KMS-11 (cell line): ENCODE measurements around the gene ALDH16A1.

Source experiments
- H2AFZ ChIP-seq: fragments of 200-600 bp; sonication (generic); 2 replicates; pipeline ENCODE4 v1.6.1; 2016; ENCODE audit warnings: antibody characterized with exemption, mixed run types, low read depth
- H3K27ac ChIP-seq: fragments of 200-600 bp; sonication (generic); 2 replicates; pipeline ENCODE4 v1.6.1; 2016; ENCODE audit warnings: mild to moderate bottlenecking, mixed run types
- H3K27me3 ChIP-seq: fragments of 200-600 bp; sonication (generic); 2 replicates; pipeline ENCODE4 v1.6.1; 2017; ENCODE audit warnings: mild to moderate bottlenecking, low read depth, mixed run types, moderate library complexity; ENCODE audit not compliant: insufficient read depth
- H3K36me3 ChIP-seq: fragments of 200-600 bp; sonication (generic); 2 replicates; pipeline ENCODE4 v1.6.1; 2017; ENCODE audit warnings: mild to moderate bottlenecking, mixed run types; ENCODE audit not compliant: insufficient read depth
- H3K4me1 ChIP-seq: fragments of 200-600 bp; sonication (generic); 2 replicates; pipeline ENCODE4 v1.6.1; 2016; ENCODE audit warnings: mild to moderate bottlenecking, low read depth, mixed run types; ENCODE audit not compliant: poor library complexity, severe bottlenecking
- H3K4me2 ChIP-seq: fragments of 200-600 bp; sonication (generic); 2 replicates; pipeline ENCODE4 v1.7.0; 2016; ENCODE audit warnings: mild to moderate bottlenecking, mixed run types
- H3K4me3 ChIP-seq: fragments of 200-600 bp; sonication (generic); IDR thresholded peaks from 2 replicates; pipeline ENCODE4 v1.6.1; 2017; ENCODE audit warnings: low read depth, low read length, mixed read lengths; ENCODE audit not compliant: insufficient read depth
- H3K79me2 ChIP-seq: fragments of 200-600 bp; sonication (generic); 2 replicates; pipeline ENCODE4 v1.6.1; 2016; ENCODE audit warnings: low read depth, mixed run types; ENCODE audit not compliant: insufficient read depth
- H3K9ac ChIP-seq: fragments of 200-600 bp; sonication (generic); 2 replicates; pipeline ENCODE4 v1.6.1; 2016; ENCODE audit warnings: mild to moderate bottlenecking, mixed run types
- H4K20me1 ChIP-seq: fragments of 200-600 bp; sonication (generic); 2 replicates; pipeline ENCODE4 v1.6.1; 2016; ENCODE audit warnings: mild to moderate bottlenecking, mixed run types; ENCODE audit not compliant: insufficient read depth
- TF ChIP-seq, protein P1 (sequence below): fragments of 200-600 bp; sonication (generic); conservative IDR thresholded peaks from 2 replicates; pipeline ENCODE4 v1.6.1; 2017; ENCODE audit warnings: low read depth, mild to moderate bottlenecking, antibody characterized with exemption, low read length, moderate library complexity, mixed read lengths

The ALDH16A1 gene

DNA sequence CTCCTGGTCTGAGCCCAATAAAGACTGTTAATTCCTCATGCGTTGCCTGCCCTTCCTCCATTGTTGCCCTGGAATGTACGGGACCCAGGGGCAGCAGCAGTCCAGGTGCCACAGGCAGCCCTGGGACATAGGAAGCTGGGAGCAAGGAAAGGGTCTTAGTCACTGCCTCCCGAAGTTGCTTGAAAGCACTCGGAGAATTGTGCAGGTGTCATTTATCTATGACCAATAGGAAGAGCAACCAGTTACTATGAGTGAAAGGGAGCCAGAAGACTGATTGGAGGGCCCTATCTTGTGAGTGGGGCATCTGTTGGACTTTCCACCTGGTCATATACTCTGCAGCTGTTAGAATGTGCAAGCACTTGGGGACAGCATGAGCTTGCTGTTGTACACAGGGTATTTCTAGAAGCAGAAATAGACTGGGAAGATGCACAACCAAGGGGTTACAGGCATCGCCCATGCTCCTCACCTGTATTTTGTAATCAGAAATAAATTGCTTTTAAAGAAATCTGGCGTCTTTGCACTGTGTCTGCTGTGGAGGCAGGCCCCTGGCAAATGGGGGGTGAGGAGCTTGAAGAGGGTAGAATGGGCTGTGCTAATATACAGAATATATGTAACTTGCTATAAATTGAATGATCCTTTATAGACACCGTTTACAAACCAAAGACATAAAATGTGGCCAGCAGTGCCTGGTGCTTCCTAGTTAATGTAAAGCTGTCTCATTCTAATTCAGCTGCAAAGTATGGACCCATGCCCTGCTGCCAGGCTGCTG is 39.0 kb downstream of the ALDH16A1 start:
- H3K4me2 ChIP-seq: no peak overlapping the region
- H4K20me1 ChIP-seq: peaks cover 14% of the 10 kb centered on the region
- H2AFZ ChIP-seq: no peak overlapping the region
- H3K4me1 ChIP-seq: peaks cover 17% of the 10 kb centered on the region
- H3K36me3 ChIP-seq: peaks cover 41% of the 10 kb centered on the region; the same call in 1 of the 2 replicates
- H3K27ac ChIP-seq: peak overlapping the region; percentile 20; the same call in 1 of the 2 replicates
- H3K4me3 ChIP-seq: no peak overlapping the region
- TF ChIP-seq, protein P1, sequence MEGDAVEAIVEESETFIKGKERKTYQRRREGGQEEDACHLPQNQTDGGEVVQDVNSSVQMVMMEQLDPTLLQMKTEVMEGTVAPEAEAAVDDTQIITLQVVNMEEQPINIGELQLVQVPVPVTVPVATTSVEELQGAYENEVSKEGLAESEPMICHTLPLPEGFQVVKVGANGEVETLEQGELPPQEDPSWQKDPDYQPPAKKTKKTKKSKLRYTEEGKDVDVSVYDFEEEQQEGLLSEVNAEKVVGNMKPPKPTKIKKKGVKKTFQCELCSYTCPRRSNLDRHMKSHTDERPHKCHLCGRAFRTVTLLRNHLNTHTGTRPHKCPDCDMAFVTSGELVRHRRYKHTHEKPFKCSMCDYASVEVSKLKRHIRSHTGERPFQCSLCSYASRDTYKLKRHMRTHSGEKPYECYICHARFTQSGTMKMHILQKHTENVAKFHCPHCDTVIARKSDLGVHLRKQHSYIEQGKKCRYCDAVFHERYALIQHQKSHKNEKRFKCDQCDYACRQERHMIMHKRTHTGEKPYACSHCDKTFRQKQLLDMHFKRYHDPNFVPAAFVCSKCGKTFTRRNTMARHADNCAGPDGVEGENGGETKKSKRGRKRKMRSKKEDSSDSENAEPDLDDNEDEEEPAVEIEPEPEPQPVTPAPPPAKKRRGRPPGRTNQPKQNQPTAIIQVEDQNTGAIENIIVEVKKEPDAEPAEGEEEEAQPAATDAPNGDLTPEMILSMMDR: no peak
- no peak overlapping the region for H3K9ac ChIP-seq
- H3K27me3 ChIP-seq: no peaks in the 10 kb centered on the region
- H3K79me2 ChIP-seq: peaks cover 44% of the 10 kb centered on the region

DNA sequence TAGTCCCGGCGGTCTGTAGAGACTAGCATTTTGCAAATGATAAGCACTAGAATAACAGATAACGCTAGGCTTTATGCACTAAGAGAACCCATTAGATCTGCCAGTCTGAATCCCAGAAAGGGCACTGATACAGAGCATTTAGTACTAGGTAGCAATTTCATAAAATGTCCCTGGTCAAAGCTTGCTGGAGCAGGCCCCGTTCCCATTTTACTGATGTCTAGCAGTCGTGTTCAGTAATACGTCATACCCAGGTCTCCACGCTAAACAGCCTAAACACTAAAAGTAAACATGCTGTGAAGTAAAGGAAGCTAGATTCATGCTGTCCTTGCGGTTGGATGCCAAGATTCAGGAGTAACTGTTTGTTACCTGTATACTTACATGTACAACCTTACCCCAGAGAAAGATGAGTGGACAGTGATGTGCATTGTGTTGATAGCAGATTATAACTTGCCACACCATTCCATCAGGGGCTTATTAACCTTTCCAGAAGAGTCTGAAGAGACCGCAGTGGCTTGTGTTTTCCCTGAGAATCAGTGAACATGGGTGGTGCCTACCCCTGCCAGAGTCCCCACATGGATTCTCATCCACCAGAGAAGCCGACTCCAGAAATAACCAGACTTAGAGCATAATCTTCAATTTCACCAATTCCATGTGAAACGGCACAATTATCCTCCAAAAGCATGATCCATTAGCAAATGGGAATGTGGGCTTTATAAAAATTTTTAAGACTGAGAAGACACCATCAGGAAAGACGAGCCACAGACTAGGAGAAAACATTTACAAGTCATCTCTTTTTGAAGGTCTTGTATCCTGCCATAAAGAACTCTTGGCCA is 39.8 kb downstream of the ALDH16A1 start:
- Histone ChIP-seq H3K4me2 (no peak overlapping the region), H3K36me3 (peaks cover 41% of the 10 kb centered on the region; the same call in 1 of the 2 replicates), H3K9ac (no peak overlapping the region; the same call in 1 of the 2 replicates), H3K4me1 (peaks cover 24% of the 10 kb centered on the region), H4K20me1 (peaks cover 14% of the 10 kb centered on the region), H3K27me3 (no peaks in the 10 kb centered on the region), H2AFZ (no peak overlapping the region), H3K79me2 (peaks cover 48% of the 10 kb centered on the region), H3K4me3 (no peak overlapping the region), H3K27ac (peak overlapping the region; percentile 20; the same call in 1 of the 2 replicates)
- TF ChIP-seq, protein P1: no peak

DNA sequence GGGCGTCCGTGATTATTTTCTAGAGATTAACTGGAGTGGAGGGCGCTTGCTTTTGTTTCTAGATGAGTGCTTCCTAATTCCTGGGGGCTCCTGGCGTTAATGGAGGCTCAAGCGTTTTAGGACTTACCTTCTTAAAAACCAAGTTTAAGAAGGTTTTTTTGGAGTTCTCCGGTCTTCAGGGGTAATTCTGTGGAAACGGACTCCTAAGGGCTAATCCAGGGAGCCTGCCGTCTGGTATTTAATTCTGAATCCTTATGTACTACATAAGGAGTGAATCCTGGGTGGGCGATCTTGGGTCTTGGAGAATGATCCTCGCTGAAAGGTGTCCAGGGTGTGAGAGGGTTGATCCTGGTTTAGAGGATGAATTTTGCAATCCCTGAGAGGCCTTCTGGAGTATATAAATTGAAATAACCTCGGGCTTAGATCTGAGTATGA is 43.6 kb downstream of the ALDH16A1 start:
- no peaks in the 10 kb centered on the region for H3K27me3 ChIP-seq
- H3K79me2 ChIP-seq: peaks cover 26% of the 10 kb centered on the region
- H3K27ac ChIP-seq: peak overlapping the region; percentile 66
- no peak overlapping the region for H2AFZ ChIP-seq
- H3K4me1 ChIP-seq: peaks cover 31% of the 10 kb centered on the region
- H3K4me2 ChIP-seq: peak overlapping the region; percentile 62
- H3K9ac ChIP-seq: peak overlapping the region; percentile 91
- H3K36me3 ChIP-seq: peaks cover 23% of the 10 kb centered on the region; the same call in 1 of the 2 replicates
- H3K4me3 ChIP-seq: no peak overlapping the region
- TF ChIP-seq, protein P1: no peak
- peaks cover 5% of the 10 kb centered on the region; the same call in 1 of the 2 replicates for H4K20me1 ChIP-seq

DNA sequence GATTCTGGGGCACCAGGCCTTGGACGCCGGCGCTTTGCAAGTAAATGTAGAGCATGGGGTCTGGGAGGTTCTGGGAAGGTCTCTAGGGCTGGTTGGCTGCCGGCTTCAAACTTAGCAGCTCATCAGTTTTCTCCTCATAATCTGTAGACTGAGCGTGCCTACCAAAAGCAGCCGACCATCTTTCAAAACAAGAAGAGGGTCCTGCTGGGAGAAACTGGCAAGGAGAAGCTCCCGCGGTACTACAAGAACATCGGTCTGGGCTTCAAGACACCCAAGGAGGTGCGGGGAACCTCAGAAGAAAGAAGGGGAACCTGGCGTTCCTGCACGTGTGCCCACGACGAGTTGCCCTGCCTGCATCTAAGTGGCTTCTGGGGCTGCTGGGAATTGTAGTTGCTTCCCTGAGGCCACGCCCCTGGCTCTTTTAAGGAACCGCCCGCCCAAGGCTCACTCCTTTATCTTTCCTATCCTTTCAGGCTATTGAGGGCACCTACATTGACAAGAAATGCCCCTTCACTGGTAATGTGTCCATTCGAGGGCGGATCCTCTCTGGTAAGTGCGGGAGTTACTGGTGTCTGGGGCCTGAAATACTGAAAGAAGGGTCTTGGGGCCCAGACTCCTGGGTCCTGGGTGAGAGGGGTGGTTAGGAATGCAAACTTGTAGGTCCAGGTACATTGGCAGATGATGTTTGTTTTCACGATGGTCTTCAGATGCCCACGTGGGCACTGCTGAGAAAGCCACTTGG is 44.2 kb downstream of the ALDH16A1 start:
- Histone ChIP-seq H3K4me1 (peaks cover 37% of the 10 kb centered on the region), H3K9ac (peak overlapping the region; percentile 91), H3K4me3 (no peak overlapping the region), H3K27ac (peak overlapping the region; percentile 66), H3K4me2 (peak overlapping the region; percentile 62), H2AFZ (no peak overlapping the region), H4K20me1 (peaks cover 5% of the 10 kb centered on the region; the same call in 1 of the 2 replicates), H3K79me2 (peaks cover 26% of the 10 kb centered on the region), H3K27me3 (no peaks in the 10 kb centered on the region), H3K36me3 (peaks cover 20% of the 10 kb centered on the region; the same call in 1 of the 2 replicates)
- TF ChIP-seq, protein P1: no peak
